ENCODE measurements around the gene FRMD1. TPM values are rescaled to one million over a fixed set of nuclear protein-coding genes. Genes with fewer than 3 reads are reported as not detected.

The FRMD1 gene
- total RNA-seq, 4 donors from 2014 or later: 0.13 TPM; not detected in 3

DNA sequence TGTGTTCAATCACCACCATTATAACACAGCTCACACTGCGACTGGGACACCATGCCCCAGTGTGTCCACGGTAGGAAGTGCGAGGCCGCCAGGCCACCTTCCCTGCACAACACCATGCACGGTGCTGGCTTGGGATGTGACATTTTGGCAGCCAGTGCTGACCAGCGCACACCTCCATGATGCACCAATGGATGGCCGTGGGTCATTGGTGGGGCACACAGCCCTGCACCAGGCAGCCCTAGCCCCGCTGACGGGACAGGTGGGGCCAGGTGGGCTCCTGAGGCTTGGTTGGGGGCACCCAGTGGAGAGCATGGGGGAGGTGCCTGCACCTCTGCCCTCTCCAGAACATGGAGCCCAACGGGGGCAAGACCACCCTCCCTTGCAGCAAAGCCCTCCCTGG, 18.2 kb upstream of the FRMD1 start:
- DNase-seq: no peak
- Histone ChIP-seq H3K4me1 (peaks cover 8 to 11% of the 10 kb centered on the region in 2 donors), H3K4me3 (replicated peaks in 1 of 3) (no peak overlapping the region), H3K27me3 (peaks cover 13% of the 10 kb centered on the region), H3K36me3 (no peaks in the 10 kb centered on the region), H3K27ac (no peak overlapping the region), H3K9me3 (no peaks in the 10 kb centered on the region)
- TF ChIP-seq CTCF (IDR thresholded peaks at IDR 0.05): no peak
- TF ChIP-seq POLR2A (IDR thresholded peaks at IDR 0.05): no peak
- intact Hi-C loops (cut with DNase I): no loop called here
- WGBS, 2 donors: 89 to 100% methylated on average over 4 to 9 of the region's 10 CpGs

GRCh38 chr6:168096271-168096764, 17.3 kb upstream of the FRMD1 start:
- Histone ChIP-seq H3K4me1 (peaks cover 3 to 5% of the 10 kb centered on the region in 2 donors), H3K9me3 (no peaks in the 10 kb centered on the region), H3K27me3 (peaks cover 8% of the 10 kb centered on the region), H3K4me3 (replicated peaks in 1 of 3) (no peak overlapping the region), H3K27ac (no peak overlapping the region), H3K36me3 (no peaks in the 10 kb centered on the region)
- 83 to 85% methylated on average over 4 to 6 of the region's 13 CpGs for WGBS, 2 donors
- TF ChIP-seq POLR2A (IDR thresholded peaks at IDR 0.05) (no peak), CTCF (IDR thresholded peaks at IDR 0.05) (no peak)
- no peak for DNase-seq
- intact Hi-C loops (cut with DNase I): no loop called here

- intact Hi-C loops (cut with DNase I): no loop called here
- no peak overlapping the region for H3K4me3 ChIP-seq (replicated peaks in 1 of 3)
- 90 to 91% methylated on average over 13 to 14 of the region's 14 CpGs for WGBS, 2 donors
- H3K4me1 ChIP-seq: no peaks in the 10 kb centered on the region
- H3K9me3 ChIP-seq: no peaks in the 10 kb centered on the region
- no peak overlapping the region for H3K27ac ChIP-seq
- TF ChIP-seq POLR2A (IDR thresholded peaks at IDR 0.05): no peak
- TF ChIP-seq CTCF (IDR thresholded peaks at IDR 0.05): no peak
- DNase-seq: no peak
- peaks cover 3% of the 10 kb centered on the region for H3K27me3 ChIP-seq
- H3K36me3 ChIP-seq: no peaks in the 10 kb centered on the region
Observed at GRCh38 chr6:168095716-168096250, 16.8 kb upstream of the FRMD1 start.

DNA sequence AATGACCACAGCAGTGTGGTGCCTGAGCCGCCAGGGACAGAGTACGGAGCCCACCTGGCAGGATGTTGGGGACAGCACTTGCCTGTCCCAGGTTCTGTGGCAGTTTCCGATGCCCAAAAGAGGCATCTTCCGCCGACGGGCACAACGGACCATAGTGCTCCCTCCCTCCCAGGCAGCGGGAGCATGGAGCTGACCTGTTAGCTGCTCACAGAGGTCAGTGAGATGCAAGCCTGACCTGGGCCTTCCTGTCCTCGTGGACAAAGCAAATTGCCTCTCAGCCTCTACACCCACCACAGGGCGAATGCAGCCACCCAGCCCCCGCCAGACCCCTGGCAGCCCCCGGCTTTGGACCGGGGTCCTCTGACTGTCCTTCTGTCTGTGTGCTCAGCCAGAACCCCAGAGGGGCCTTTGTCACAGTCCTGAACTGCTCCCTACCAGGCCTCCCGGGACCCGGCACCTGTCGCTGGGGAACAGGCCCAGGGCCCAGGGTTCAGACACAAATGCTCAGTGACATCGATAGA, 16.2 kb upstream of the FRMD1 start:
- Histone ChIP-seq H3K27ac (no peak overlapping the region), H3K4me3 (replicated peaks in 1 of 3) (no peak overlapping the region), H3K4me1 (no peaks in the 10 kb centered on the region), H3K36me3 (no peaks in the 10 kb centered on the region), H3K27me3 (no peaks in the 10 kb centered on the region), H3K9me3 (no peaks in the 10 kb centered on the region)
- TF ChIP-seq POLR2A (IDR thresholded peaks at IDR 0.05): no peak
- no peak for TF ChIP-seq CTCF (IDR thresholded peaks at IDR 0.05)
- intact Hi-C loops (cut with DNase I): no loop called here
- whole genome bisulfite sequencing, 2 donors: 92 to 98% methylated on average over 9 to 16 of the region's 17 CpGs
- DNase-seq: no peak

- WGBS, 2 donors: 77 to 82% methylated on average over 11 of the region's 11 CpGs
- no peak overlapping the region for H3K4me3 ChIP-seq (replicated peaks in 1 of 3)
- intact Hi-C loops (cut with DNase I): no loop called here
Observed at GRCh38 chr6:168093634-168094033, 14.6 kb upstream of the FRMD1 start.

More at GRCh38 chr6:168093634-168094033, 14.6 kb upstream of the FRMD1 start:
- Histone ChIP-seq H3K27me3 (no peaks in the 10 kb centered on the region), H3K36me3 (no peaks in the 10 kb centered on the region), H3K9me3 (no peaks in the 10 kb centered on the region), H3K27ac (no peak overlapping the region), H3K4me1 (no peaks in the 10 kb centered on the region)
- no peak for TF ChIP-seq CTCF (IDR thresholded peaks at IDR 0.05)
- no peak for DNase-seq
